BJ (cell line): ENCODE data around the gene MARCHF2. TPM values are rescaled to one million over a fixed set of nuclear protein-coding genes. Genes with fewer than 3 reads are reported as not detected.

ENCODE experiments used
- CTCF ChIA-PET: fragments of 350-600 bp; formaldehyde crosslinking; extraction: SDS; loops from one replicate; lab custom pipeline; 2021; ENCODE audit warnings: antibody characterized with exemption, inconsistent platforms; lab: Yijun Ruan, JAX
- POLR2A ChIA-PET: fragments of 300-600 bp; sonication (Branson Sonifier 250); formaldehyde crosslinking; extraction: SDS; loops from one replicate; lab custom pipeline; 2021; ENCODE audit warnings: antibody characterized with exemption; lab: Charles Lee
- DNase-seq: peaks from one replicate; pipeline ENCODE4 v3.0.0-alpha.2; 2011; ENCODE audit warnings: low read depth
- H3K27me3 ChIP-seq: 2 replicates; pipeline ENCODE4 v1.6.0; 2011; ENCODE audit warnings: low read length; ENCODE audit not compliant: control insufficient read depth, insufficient read depth
- H3K36me3 ChIP-seq: 2 replicates; pipeline ENCODE4 v1.5.1; 2011; ENCODE audit warnings: low read length; ENCODE audit not compliant: control insufficient read depth, insufficient read depth
- H3K4me3 ChIP-seq: 2 replicates; pipeline ENCODE4 v1.5.1; 2011; ENCODE audit warnings: low read depth, mild to moderate bottlenecking, control low read depth, low read length
- polyA plus RNA-seq: library from polyadenylated mRNA; depleted of rRNA; stranded (reverse); fragments of >200 nt; gene quantifications from 2 replicates; pipeline ENCODE4 v1.2.3, GENCODE V29; 2011
- TF ChIP-seq, protein P1 (sequence below): IDR thresholded peaks from 2 replicates; pipeline ENCODE4 v1.5.1; 2011; ENCODE audit warnings: low read depth, mild to moderate bottlenecking, control low read depth, inconsistent platforms, low read length, moderate library complexity; ENCODE audit not compliant: insufficient read depth

The MARCHF2 gene
- polyA plus RNA-seq, 1 experiment: 39.3 TPM

DNA sequence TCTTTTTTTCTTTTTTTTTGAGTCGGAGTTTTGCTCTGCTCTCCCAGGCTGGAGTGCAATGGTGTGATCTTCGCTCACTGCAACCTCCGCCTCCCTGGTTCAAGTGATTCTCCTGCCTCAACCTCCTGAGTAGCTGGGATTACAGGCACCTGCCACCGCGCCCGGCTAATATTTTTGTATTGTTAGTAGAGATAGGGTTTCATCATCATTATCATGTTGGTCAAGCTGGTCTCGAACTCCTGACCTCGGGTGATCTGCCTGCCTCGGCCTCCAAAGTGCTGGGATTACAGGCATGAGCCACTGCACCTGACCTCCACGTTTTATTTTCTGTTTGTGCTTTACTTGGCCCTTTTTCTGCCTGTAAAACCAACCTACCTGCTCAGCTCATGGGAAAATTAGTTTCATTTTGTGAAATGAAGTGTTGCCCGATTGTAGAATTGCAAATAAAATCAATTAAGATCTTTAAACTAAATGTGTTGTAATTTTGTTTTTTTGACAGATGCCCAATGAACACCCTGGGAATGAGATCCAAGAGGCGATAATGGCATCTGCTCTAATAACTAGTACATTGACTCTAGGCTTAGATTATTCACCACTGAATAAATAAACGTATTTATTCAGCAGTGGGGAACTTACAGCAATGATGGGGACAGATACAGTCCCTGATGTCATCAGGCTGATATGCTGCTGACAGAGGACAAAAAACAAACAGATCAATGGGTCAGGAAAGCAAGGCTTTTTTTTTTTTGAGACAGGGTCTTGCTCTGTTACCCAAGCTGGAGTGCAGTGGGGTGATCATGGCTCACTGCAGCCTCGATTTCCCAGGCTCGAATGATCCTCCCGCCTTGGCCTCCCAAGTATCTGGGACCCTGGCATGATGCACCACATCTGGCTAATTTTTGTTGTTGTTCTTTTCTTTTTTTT is 25.2 kb upstream of the MARCHF2 start:
- TF ChIP-seq, protein P1, sequence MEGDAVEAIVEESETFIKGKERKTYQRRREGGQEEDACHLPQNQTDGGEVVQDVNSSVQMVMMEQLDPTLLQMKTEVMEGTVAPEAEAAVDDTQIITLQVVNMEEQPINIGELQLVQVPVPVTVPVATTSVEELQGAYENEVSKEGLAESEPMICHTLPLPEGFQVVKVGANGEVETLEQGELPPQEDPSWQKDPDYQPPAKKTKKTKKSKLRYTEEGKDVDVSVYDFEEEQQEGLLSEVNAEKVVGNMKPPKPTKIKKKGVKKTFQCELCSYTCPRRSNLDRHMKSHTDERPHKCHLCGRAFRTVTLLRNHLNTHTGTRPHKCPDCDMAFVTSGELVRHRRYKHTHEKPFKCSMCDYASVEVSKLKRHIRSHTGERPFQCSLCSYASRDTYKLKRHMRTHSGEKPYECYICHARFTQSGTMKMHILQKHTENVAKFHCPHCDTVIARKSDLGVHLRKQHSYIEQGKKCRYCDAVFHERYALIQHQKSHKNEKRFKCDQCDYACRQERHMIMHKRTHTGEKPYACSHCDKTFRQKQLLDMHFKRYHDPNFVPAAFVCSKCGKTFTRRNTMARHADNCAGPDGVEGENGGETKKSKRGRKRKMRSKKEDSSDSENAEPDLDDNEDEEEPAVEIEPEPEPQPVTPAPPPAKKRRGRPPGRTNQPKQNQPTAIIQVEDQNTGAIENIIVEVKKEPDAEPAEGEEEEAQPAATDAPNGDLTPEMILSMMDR: no peak
- ChIA-PET CTCF (interaction anchor here (0.8 to 1.2 kb wide), 2 partner anchors 10 to 34 kb away, joined by 3 read pairs; no protein-coding TSS in a partner anchor), POLR2A (no interaction called here)
- H3K4me3 ChIP-seq: no peak overlapping the region
- no peaks in the 10 kb centered on the region for H3K36me3 ChIP-seq
- DNase-seq: no peak
- no peaks in the 10 kb centered on the region for H3K27me3 ChIP-seq

DNA sequence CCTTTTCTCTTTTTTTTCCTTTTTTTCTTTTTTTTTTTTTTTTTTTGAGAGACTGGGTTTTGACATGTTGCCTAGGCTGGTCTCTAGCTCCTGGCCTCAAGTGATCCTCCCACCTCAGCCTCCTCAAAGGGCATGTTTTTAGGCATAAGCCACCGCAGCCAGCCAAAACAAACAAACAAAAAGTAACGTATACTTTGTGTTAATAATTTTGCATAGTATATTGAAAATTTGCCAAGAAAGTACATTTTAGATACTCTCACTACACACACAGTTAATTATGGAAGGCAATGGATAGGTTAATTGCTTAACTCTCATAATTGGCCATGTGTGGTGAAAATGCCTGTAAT is 24.5 kb upstream of the MARCHF2 start:
- DNase-seq: no peak
- CTCF ChIA-PET: no interaction called here
- Histone ChIP-seq H3K36me3 (no peaks in the 10 kb centered on the region), H3K27me3 (no peaks in the 10 kb centered on the region), H3K4me3 (no peak overlapping the region)
- TF ChIP-seq, protein P1: no peak
- POLR2A ChIA-PET: no interaction called here

DNA sequence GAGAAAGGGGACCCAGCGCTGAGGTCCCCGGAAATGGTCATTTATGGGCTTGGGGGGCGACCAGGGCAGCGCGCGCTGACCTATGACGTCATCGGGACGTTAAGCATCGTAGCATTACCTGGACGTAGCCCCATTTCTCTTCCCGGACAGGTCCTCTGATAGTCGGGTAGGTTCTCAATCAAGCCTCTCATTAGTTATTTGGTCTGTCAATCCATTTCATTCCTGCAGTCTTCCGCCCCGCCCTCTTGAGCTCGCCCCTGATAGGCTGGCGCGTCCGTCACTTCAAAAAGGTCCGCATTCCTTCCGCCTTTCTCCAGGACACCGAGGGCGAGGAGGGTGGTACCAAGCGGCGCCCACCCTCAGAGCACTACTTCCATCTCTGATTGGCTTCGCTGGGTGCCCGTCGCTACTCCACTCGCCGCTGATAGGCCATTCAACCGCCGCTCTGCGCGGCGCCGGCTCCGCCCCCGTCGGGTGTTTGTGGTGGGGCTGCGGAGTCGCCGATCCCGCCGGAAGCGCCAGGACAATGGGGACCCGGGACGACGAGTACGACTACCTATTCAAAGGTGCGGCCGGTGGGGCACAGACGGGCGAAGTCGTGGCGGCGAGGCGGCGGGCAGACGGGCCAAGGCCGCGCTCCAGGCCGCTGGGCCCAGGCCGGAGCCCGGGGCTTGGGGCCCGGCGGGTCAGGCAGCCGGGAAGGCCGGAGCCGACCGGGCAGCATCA is 23.1 kb upstream of the MARCHF2 start, which contains the start of gene RAB11B:
Gene RAB11B, plus strand, starts transcription at position 470 of the 726 bp plus-strand sequence. Its CDS starts 57 bp downstream, at position 527.
- Histone ChIP-seq H3K27me3 (no peaks in the 10 kb centered on the region), H3K36me3 (no peaks in the 10 kb centered on the region; the same call in 1 of the 2 replicates), H3K4me3 (peak within 1 kb of the TSS; percentile 79)
- ChIA-PET CTCF (interaction anchor here (7.0 kb wide), 1 partner anchor 35 kb away, joined by 67 read pairs; no protein-coding TSS in a partner anchor), POLR2A (interaction anchor here (0.7 to 1.3 kb wide), 5 partner anchors 22 to 1712 kb away, joined by 3 to 5 read pairs (median 3); partner anchors contain the start of gene ZNF414)
- peak; percentile 99 for DNase-seq
- TF ChIP-seq, protein P1: no peak

DNA sequence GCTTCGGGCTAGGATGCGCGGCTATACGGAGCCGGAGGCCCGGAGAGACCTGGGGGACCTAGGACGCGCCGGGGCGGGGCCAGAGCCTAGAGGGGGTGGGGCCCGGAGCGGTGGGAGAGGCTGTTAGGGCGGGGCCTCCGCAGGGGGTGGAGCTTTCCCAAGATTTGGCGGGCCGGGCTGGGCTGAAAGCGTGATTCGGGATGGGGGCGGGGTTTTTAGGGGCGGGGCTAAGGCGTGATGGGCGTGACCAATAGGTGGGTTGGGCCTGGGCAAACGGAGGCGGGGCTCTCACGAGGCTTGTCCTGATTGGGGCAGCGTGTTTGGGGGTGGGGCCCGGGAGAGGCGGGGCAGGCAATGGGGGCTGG is 22.5 kb upstream of the MARCHF2 start:
- CTCF ChIA-PET: interaction anchor here (7.0 kb wide), 1 partner anchor 36 kb away, joined by 67 read pairs; no protein-coding TSS in a partner anchor
- H3K4me3 ChIP-seq: peak overlapping the region; percentile 79
- POLR2A ChIA-PET: interaction anchor here (1.0 to 1.3 kb wide), 2 partner anchors 23 to 35 kb away, joined by 4 to 5 read pairs; no protein-coding TSS in a partner anchor
- DNase-seq: peak; percentile 53
- TF ChIP-seq, protein P1: no peak
- no peaks in the 10 kb centered on the region for H3K27me3 ChIP-seq
- H3K36me3 ChIP-seq: no peaks in the 10 kb centered on the region; the same call in 1 of the 2 replicates
